Kidney tubule cell (primary cell): ENCODE measurements around the gene FAM83F.

Source experiments
- DNase-seq: peaks from one replicate; pipeline ENCODE4 v3.0.0-alpha.2; 2018; ENCODE audit warnings: low spot score

Gene FAM83F

GRCh38 chr22:39994041-39994565 is 651 bp upstream of the FAM83F start:
- DNase-seq = no peak

- DNase-seq = peak; percentile 37
These were observed 869 bp downstream of the FAM83F start for GRCh38 chr22:39995393-39996252.

GRCh38 chr22:39996732-39997131 is 2.0 kb downstream of the FAM83F start:
- peak; percentile 23 for DNase-seq

GRCh38 chr22:39997421-39997820 is 2.7 kb downstream of the FAM83F start:
- no peak for DNase-seq

- DNase-seq = peak; percentile 70
These were observed 3.4 kb downstream of the FAM83F start for GRCh38 chr22:39997939-39998726.

- peak; percentile 67 for DNase-seq
These were observed 4.5 kb downstream of the FAM83F start for GRCh38 chr22:39999144-39999757.

- no peak for DNase-seq
These were observed 5.4 kb downstream of the FAM83F start for GRCh38 chr22:40000171-40000570.

GRCh38 chr22:40001106-40001505 is 6.4 kb downstream of the FAM83F start:
- no peak for DNase-seq

GRCh38 chr22:40001800-40002577 is 7.2 kb downstream of the FAM83F start:
- no peak for DNase-seq

GRCh38 chr22:40002935-40003715 is 8.4 kb downstream of the FAM83F start:
- DNase-seq = no peak

GRCh38 chr22:40004836-40005235 is 10.1 kb downstream of the FAM83F start:
- DNase-seq = no peak

GRCh38 chr22:40006641-40007040 is 11.9 kb downstream of the FAM83F start:
- DNase-seq = no peak

- DNase-seq = no peak
These were observed 13.3 kb downstream of the FAM83F start for GRCh38 chr22:40007853-40008710.

- no peak for DNase-seq
These were observed 14.1 kb downstream of the FAM83F start for GRCh38 chr22:40008726-40009291.

- no peak for DNase-seq
These were observed 14.6 kb downstream of the FAM83F start for GRCh38 chr22:40009292-40009774.

GRCh38 chr22:40009951-40010671 is 15.4 kb downstream of the FAM83F start:
- no peak for DNase-seq

GRCh38 chr22:40010746-40011145 is 16.0 kb downstream of the FAM83F start:
- DNase-seq = no peak

GRCh38 chr22:40014667-40015248 is 20.0 kb downstream of the FAM83F start:
- no peak for DNase-seq
